ENCODE data around the gene TLCD3B. TPM values are rescaled to one million over a fixed set of nuclear protein-coding genes. Genes with fewer than 3 reads are reported as not detected.

Gene TLCD3B
- total RNA-seq, 2 experiments from 2014 or later: 4.3 to 17.6 TPM

GRCh38 chr16:30025156-30025555 lies 5.9 kb downstream of the TLCD3B start:
- intact Hi-C loops (cut with micrococcal nuclease; ENCODE audit: unreplicated experiment): no loop called here

GRCh38 chr16:30024451-30024850 lies 6.6 kb downstream of the TLCD3B start:
- Histone ChIP-seq H2AFZ (ENCODE audit: low read length) (no peak overlapping the region), H3K9me2 (ENCODE audit: insufficient read depth, low read length) (no peaks in the 10 kb centered on the region), H3K79me2 (ENCODE audit: insufficient read depth, low read depth, low read length) (no peaks in the 10 kb centered on the region), H3K27ac (ENCODE audit: low read depth, low read length, poor library complexity, severe bottlenecking) (no peak overlapping the region), H3K4me2 (ENCODE audit: low read length) (no peak overlapping the region), H3K9me3 (ENCODE audit: low read length) (no peaks in the 10 kb centered on the region), H4K20me1 (ENCODE audit: insufficient read depth, low read length) (no peaks in the 10 kb centered on the region), H3K4me3 (ENCODE audit: low read depth, low read length, poor library complexity, severe bottlenecking) (no peak overlapping the region), H3K4me1 (ENCODE audit: insufficient read depth, low read length, poor library complexity, severe bottlenecking) (no peaks in the 10 kb centered on the region), H3K36me3 (ENCODE audit: insufficient read depth, low read length) (no peaks in the 10 kb centered on the region)
- ChIA-PET POLR2A (no interaction called here), CTCF (ENCODE audit: unreplicated experiment) (no interaction called here)
- no peak for DNase-seq (ENCODE audit: low spot score)
- intact Hi-C loops (cut with micrococcal nuclease; ENCODE audit: unreplicated experiment): loop anchor here (5.0 kb wide), 2 partner anchors 147 to 162 kb away; partner anchors contain the start of gene CDIPT
- no peak for TF ChIP-seq CTCF (conservative IDR thresholded peaks at IDR 0.05; ENCODE audit: low read length)
- no peak for TF ChIP-seq EZH2phosphoT487 (IDR thresholded peaks at IDR 0.05; ENCODE audit: borderline replicate concordance, low read depth, low read length)
- no TSS peak for BruUV-seq (replicated peaks)

More at GRCh38 chr16:30025156-30025555, 5.9 kb downstream of the TLCD3B start:
- no peak overlapping the region for H3K4me3 ChIP-seq (ENCODE audit: low read depth, low read length, poor library complexity, severe bottlenecking)
- ChIA-PET POLR2A (interaction anchor here (0.6 kb wide), 1 partner anchor 343 kb away, joined by 4 read pairs; no protein-coding TSS in a partner anchor), CTCF (ENCODE audit: unreplicated experiment) (no interaction called here)
- no peak overlapping the region for H3K4me2 ChIP-seq (ENCODE audit: low read length)
- H3K9me3 ChIP-seq (ENCODE audit: low read length): no peaks in the 10 kb centered on the region
- H2AFZ ChIP-seq (ENCODE audit: low read length): no peak overlapping the region
- DNase-seq (ENCODE audit: low spot score): no peak
- H3K9me2 ChIP-seq (ENCODE audit: insufficient read depth, low read length): no peaks in the 10 kb centered on the region
- no peaks in the 10 kb centered on the region for H3K36me3 ChIP-seq (ENCODE audit: insufficient read depth, low read length)
- BruUV-seq (replicated peaks): no TSS peak
- no peaks in the 10 kb centered on the region for H4K20me1 ChIP-seq (ENCODE audit: insufficient read depth, low read length)
- H3K79me2 ChIP-seq (ENCODE audit: insufficient read depth, low read depth, low read length): no peaks in the 10 kb centered on the region
- TF ChIP-seq EZH2phosphoT487 (IDR thresholded peaks at IDR 0.05; ENCODE audit: borderline replicate concordance, low read depth, low read length) (no peak), CTCF (conservative IDR thresholded peaks at IDR 0.05; ENCODE audit: low read length) (no peak)
- H3K4me1 ChIP-seq (ENCODE audit: insufficient read depth, low read length, poor library complexity, severe bottlenecking): no peaks in the 10 kb centered on the region
- H3K27ac ChIP-seq (ENCODE audit: low read depth, low read length, poor library complexity, severe bottlenecking): no peak overlapping the region

- H2AFZ ChIP-seq (ENCODE audit: low read length): no peak overlapping the region
- intact Hi-C loops (cut with micrococcal nuclease; ENCODE audit: unreplicated experiment): loop anchor here (5.0 kb wide), 2 partner anchors 146 to 161 kb away; partner anchors contain the start of gene CDIPT
- no peaks in the 10 kb centered on the region for H3K79me2 ChIP-seq (ENCODE audit: insufficient read depth, low read depth, low read length)
- no peaks in the 10 kb centered on the region for H3K4me1 ChIP-seq (ENCODE audit: insufficient read depth, low read length, poor library complexity, severe bottlenecking)
- ChIA-PET POLR2A (no interaction called here), CTCF (ENCODE audit: unreplicated experiment) (no interaction called here)
- H3K36me3 ChIP-seq (ENCODE audit: insufficient read depth, low read length): no peaks in the 10 kb centered on the region
- no TSS peak for BruUV-seq (replicated peaks)
- H3K9me3 ChIP-seq (ENCODE audit: low read length): no peaks in the 10 kb centered on the region
- TF ChIP-seq CTCF (conservative IDR thresholded peaks at IDR 0.05; ENCODE audit: low read length): no peak
- TF ChIP-seq EZH2phosphoT487 (IDR thresholded peaks at IDR 0.05; ENCODE audit: borderline replicate concordance, low read depth, low read length): no peak
- no peak for DNase-seq (ENCODE audit: low spot score)
- H4K20me1 ChIP-seq (ENCODE audit: insufficient read depth, low read length): no peaks in the 10 kb centered on the region
- H3K27ac ChIP-seq (ENCODE audit: low read depth, low read length, poor library complexity, severe bottlenecking): no peak overlapping the region
- H3K9me2 ChIP-seq (ENCODE audit: insufficient read depth, low read length): no peaks in the 10 kb centered on the region
- no peak overlapping the region for H3K4me2 ChIP-seq (ENCODE audit: low read length)
- no peak overlapping the region for H3K4me3 ChIP-seq (ENCODE audit: low read depth, low read length, poor library complexity, severe bottlenecking)
Measured at GRCh38 chr16:30023586-30023985, 7.5 kb downstream of the TLCD3B start.
